Measurements from ENCODE around the gene PLA2G4B.
A peak's percentile ranks its signal among the peaks of the same experiment; 100 is the strongest.

The PLA2G4B gene

DNA sequence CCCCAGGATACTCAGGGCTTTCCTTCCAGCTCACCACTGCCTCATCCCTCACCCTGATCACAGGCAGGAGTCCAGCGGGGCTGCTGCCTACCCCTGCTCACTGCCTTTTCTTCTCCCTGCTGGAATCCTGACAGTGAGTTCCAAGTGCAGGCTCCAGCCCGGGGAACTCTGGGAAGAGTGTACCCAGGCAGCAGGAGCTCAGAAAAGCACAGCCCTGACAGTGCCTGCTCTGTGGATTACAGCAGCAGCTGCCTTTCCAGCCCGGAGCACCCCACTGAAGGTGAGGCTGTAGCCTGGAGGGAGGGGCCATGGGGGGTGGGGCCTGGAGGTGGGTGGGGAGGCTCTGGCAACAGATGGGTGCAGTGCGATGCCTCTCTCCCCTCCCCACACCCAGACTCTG lies 16.8 kb upstream of the PLA2G4B start:
- DNase-seq, result peak; percentile 86
- no peaks in the 10 kb centered on the region; the same call in 1 of the 2 replicates for H3K36me3 ChIP-seq
- H3K27me3 ChIP-seq (ENCODE audit: insufficient read depth, low read depth, severe bottlenecking), result no peaks in the 10 kb centered on the region
- no peaks in the 10 kb centered on the region for H3K9me3 ChIP-seq (ENCODE audit: severe bottlenecking)
- no peak overlapping the region for H3K4me3 ChIP-seq (ENCODE audit: low read depth, low read length)
- peak overlapping the region; percentile 42; the same call in 1 of the 2 replicates for H3K27ac ChIP-seq
- TF ChIP-seq, protein P1, sequence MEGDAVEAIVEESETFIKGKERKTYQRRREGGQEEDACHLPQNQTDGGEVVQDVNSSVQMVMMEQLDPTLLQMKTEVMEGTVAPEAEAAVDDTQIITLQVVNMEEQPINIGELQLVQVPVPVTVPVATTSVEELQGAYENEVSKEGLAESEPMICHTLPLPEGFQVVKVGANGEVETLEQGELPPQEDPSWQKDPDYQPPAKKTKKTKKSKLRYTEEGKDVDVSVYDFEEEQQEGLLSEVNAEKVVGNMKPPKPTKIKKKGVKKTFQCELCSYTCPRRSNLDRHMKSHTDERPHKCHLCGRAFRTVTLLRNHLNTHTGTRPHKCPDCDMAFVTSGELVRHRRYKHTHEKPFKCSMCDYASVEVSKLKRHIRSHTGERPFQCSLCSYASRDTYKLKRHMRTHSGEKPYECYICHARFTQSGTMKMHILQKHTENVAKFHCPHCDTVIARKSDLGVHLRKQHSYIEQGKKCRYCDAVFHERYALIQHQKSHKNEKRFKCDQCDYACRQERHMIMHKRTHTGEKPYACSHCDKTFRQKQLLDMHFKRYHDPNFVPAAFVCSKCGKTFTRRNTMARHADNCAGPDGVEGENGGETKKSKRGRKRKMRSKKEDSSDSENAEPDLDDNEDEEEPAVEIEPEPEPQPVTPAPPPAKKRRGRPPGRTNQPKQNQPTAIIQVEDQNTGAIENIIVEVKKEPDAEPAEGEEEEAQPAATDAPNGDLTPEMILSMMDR (IDR thresholded peaks at IDR 0.05; ENCODE audit: low read depth, low read length), result no peak

DNA sequence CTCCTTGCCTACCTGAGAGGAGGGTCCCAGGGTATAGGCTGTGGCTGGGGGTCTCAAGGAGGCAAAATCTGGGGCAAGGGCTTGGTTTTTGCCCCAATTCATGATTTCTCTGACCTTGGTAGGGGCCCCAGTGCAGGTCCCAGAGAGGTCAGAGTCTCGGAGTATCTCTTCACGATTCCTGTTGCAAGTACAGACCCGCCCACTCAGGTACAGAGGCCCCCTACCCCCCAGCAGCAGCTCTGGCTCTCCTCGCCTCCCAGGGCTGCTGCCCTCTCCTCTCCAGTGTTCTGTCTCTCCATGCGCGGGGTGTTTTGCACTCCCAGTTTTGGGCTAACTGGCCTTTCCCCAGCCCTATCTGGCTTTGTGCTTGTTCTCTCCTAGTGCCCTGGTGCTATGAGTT lies 16.2 kb upstream of the PLA2G4B start:
- TF ChIP-seq, protein P1 (IDR thresholded peaks at IDR 0.05; ENCODE audit: low read depth, low read length), result no peak
- H3K27me3 ChIP-seq (ENCODE audit: insufficient read depth, low read depth, severe bottlenecking), result no peaks in the 10 kb centered on the region
- H3K9me3 ChIP-seq (ENCODE audit: severe bottlenecking), result no peaks in the 10 kb centered on the region
- H3K27ac ChIP-seq, result no peak overlapping the region
- no peak overlapping the region for H3K4me3 ChIP-seq (ENCODE audit: low read depth, low read length)
- H3K36me3 ChIP-seq, result no peaks in the 10 kb centered on the region; the same call in 1 of the 2 replicates
- no peak for DNase-seq

DNA sequence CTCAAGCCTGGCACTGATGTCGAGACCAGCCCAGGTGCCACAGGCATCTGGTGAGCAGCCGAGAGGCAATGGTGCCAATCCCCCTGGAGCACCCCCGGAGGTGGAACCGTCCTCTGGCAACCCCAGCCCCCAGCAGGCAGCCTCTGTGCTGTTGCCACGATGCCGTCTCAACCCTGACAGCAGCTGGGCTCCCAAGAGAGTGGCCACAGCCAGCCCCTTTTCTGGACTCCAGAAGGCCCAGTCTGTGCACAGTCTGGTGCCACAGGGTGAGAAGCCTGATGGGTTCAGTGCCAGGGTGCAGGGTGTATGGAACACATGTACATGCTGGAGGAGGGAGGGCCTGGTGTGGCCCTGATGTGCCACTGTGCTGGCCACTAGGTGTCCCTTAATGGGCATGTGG lies 15.7 kb upstream of the PLA2G4B start:
- Histone ChIP-seq H3K27ac (no peak overlapping the region), H3K27me3 (ENCODE audit: insufficient read depth, low read depth, severe bottlenecking) (no peaks in the 10 kb centered on the region), H3K36me3 (no peaks in the 10 kb centered on the region; the same call in 1 of the 2 replicates), H3K4me3 (ENCODE audit: low read depth, low read length) (no peak overlapping the region), H3K9me3 (ENCODE audit: severe bottlenecking) (no peaks in the 10 kb centered on the region)
- DNase-seq, result no peak
- TF ChIP-seq, protein P1 (IDR thresholded peaks at IDR 0.05; ENCODE audit: low read depth, low read length), result no peak

DNA sequence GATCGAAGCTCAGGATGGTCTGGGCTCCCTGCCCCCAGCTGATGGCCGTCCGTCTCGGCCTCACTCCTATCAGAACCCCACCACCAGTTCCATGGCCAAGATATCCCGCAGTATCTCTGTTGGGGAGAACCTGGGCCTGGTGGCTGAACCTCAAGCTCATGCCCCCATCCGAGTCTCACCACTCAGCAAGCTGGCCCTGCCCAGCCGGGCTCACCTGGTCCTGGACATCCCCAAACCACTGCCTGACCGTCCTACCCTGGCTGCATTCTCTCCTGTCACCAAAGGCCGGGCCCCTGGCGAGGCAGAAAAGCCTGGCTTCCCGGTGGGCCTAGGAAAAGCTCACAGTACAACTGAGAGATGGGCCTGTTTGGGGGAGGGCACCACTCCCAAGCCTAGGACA lies 15.1 kb upstream of the PLA2G4B start:
- H3K36me3 ChIP-seq, result no peaks in the 10 kb centered on the region; the same call in 1 of the 2 replicates
- DNase-seq, result no peak
- TF ChIP-seq, protein P1 (IDR thresholded peaks at IDR 0.05; ENCODE audit: low read depth, low read length), result no peak

DNA sequence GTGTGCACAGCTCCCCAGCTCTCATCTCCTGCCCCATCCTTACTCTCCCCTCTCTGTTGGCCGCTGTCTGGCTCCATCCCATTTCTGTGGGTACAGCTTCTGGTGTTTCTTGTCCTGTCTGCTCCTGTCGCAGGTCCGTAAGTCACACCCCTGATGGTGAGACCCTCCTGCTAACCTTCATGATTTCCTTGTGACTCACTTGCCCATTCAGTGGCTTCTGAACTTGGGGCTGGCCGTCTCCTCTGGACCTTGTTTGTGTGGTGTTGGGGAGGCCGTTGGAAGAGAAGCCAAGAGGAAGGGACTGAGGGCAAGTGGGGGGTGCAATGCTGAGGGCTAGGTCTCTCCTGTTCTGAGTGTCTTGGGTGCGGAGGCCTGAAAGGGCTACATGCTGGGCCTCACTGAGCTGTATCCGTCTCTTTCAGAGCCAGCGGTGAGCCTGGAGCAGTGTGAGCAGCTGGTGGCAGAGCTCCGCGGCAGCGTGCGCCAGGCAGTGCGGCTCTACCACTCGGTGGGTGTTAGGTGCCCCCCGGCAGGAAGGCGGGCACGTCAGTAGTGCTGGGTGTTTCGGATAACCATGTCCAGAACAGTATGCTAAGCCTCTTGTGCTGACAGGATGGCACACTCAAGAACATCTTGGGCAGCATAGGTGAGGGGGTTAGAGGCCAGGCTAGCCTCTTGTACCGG lies 14.4 kb upstream of the PLA2G4B start:
- no peaks in the 10 kb centered on the region; the same call in 1 of the 2 replicates for H3K36me3 ChIP-seq
- H3K27ac ChIP-seq, result no peak overlapping the region
- H3K9me3 ChIP-seq (ENCODE audit: severe bottlenecking), result no peaks in the 10 kb centered on the region
- DNase-seq, result no peak
- no peaks in the 10 kb centered on the region for H3K27me3 ChIP-seq (ENCODE audit: insufficient read depth, low read depth, severe bottlenecking)
- H3K4me3 ChIP-seq (ENCODE audit: low read depth, low read length), result no peak overlapping the region
- TF ChIP-seq, protein P1 (IDR thresholded peaks at IDR 0.05; ENCODE audit: low read depth, low read length), result no peak

More for the DNA sequence above, 15.1 kb upstream of the PLA2G4B start:
- Histone ChIP-seq H3K9me3 (ENCODE audit: severe bottlenecking) (no peaks in the 10 kb centered on the region), H3K27me3 (ENCODE audit: insufficient read depth, low read depth, severe bottlenecking) (no peaks in the 10 kb centered on the region), H3K4me3 (ENCODE audit: low read depth, low read length) (no peak overlapping the region), H3K27ac (no peak overlapping the region)

DNA sequence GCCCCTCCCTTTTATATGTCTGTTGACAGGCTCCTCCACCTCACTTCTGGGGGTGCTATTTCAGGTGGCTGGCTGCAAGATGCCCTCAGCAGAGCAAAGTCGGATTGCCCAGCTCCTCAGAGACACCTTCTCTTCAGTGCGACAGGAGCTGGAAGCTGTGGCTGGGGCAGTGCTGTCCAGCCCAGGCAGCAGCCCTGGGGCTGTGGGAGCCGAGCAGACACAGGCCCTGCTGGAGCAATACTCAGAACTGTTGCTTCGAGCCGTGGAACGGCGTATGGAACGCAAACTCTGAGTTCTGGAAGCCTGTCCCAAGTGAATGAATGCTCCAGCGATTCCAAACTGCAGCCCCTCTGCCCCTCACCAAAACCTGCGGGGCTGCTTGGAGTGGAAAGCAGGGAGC lies 13.5 kb upstream of the PLA2G4B start:
- no peak for DNase-seq
- Histone ChIP-seq H3K36me3 (no peaks in the 10 kb centered on the region; the same call in 1 of the 2 replicates), H3K9me3 (ENCODE audit: severe bottlenecking) (no peaks in the 10 kb centered on the region), H3K27me3 (ENCODE audit: insufficient read depth, low read depth, severe bottlenecking) (no peaks in the 10 kb centered on the region), H3K4me3 (ENCODE audit: low read depth, low read length) (no peak overlapping the region), H3K27ac (no peak overlapping the region)
- TF ChIP-seq, protein P1 (IDR thresholded peaks at IDR 0.05; ENCODE audit: low read depth, low read length), result no peak
